WERI-Rb-1 (cell line): Measurements from ENCODE around the gene IQGAP2.
"Not testable (repeated sequence)": the region's sequence is repeated elsewhere in the genome, so short reads cannot be mapped to it uniquely, and the experiment has no call there.

ENCODE experiments used
- DNase-seq: peaks from one replicate; pipeline ENCODE4 v3.0.0-alpha.2; 2020
- H3K27ac ChIP-seq: fragments of 250-450 bp; sonication (Bioruptor Pico); 2 replicates; pipeline ENCODE4 v1.5.1; 2020; ENCODE audit warnings: mild to moderate bottlenecking, moderate library complexity
- H3K27me3 ChIP-seq: fragments of 250-450 bp; sonication (Bioruptor Pico); 2 replicates; pipeline ENCODE4 v1.5.1; 2021; ENCODE audit warnings: mild to moderate bottlenecking, low read depth, moderate library complexity; ENCODE audit not compliant: insufficient read depth, severe bottlenecking
- H3K36me3 ChIP-seq: fragments of 250-450 bp; sonication (Bioruptor Pico); 2 replicates; pipeline ENCODE4 v1.5.1; 2020; ENCODE audit warnings: mild to moderate bottlenecking, moderate library complexity
- H3K4me3 ChIP-seq: 2 replicates; pipeline ENCODE4 v1.5.1; 2011; ENCODE audit warnings: low read depth, mild to moderate bottlenecking, control low read depth, low read length
- H3K9me3 ChIP-seq: fragments of 250-450 bp; sonication (Bioruptor Pico); 2 replicates; pipeline ENCODE4 v1.5.1; 2021; ENCODE audit warnings: mild to moderate bottlenecking, moderate library complexity; ENCODE audit not compliant: severe bottlenecking
- TF ChIP-seq, protein P1 (sequence below): IDR thresholded peaks from 2 replicates; pipeline ENCODE4 v1.5.1; 2011; ENCODE audit warnings: low read depth, mild to moderate bottlenecking, control low read depth, inconsistent platforms, low read length

Gene IQGAP2

DNA sequence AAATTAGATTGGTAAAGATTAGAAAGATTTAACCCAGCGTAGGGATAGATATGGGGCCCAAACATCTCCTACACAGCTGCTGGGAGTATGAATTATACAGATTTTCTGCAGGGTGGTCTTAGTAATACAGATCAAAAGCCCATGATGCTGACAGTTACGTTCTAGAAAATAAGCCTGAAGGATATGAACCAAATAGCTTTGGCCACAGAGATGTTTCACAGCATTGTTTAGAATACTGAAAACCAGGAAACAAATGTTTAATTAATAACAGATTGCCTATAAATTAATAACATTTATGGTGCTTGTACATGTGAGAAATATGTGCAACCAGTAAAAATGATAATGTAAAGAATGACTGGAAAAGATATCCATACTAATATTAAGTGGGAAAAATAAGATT lies 195.4 kb downstream of the IQGAP2 start:
- no peak for DNase-seq
- peaks cover 14% of the 10 kb centered on the region for H3K36me3 ChIP-seq
- no peak overlapping the region for H3K4me3 ChIP-seq
- TF ChIP-seq, protein P1, sequence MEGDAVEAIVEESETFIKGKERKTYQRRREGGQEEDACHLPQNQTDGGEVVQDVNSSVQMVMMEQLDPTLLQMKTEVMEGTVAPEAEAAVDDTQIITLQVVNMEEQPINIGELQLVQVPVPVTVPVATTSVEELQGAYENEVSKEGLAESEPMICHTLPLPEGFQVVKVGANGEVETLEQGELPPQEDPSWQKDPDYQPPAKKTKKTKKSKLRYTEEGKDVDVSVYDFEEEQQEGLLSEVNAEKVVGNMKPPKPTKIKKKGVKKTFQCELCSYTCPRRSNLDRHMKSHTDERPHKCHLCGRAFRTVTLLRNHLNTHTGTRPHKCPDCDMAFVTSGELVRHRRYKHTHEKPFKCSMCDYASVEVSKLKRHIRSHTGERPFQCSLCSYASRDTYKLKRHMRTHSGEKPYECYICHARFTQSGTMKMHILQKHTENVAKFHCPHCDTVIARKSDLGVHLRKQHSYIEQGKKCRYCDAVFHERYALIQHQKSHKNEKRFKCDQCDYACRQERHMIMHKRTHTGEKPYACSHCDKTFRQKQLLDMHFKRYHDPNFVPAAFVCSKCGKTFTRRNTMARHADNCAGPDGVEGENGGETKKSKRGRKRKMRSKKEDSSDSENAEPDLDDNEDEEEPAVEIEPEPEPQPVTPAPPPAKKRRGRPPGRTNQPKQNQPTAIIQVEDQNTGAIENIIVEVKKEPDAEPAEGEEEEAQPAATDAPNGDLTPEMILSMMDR: no peak
- H3K9me3 ChIP-seq: no peaks in the 10 kb centered on the region
- no peaks in the 10 kb centered on the region for H3K27me3 ChIP-seq
- H3K27ac ChIP-seq: no peak overlapping the region

DNA sequence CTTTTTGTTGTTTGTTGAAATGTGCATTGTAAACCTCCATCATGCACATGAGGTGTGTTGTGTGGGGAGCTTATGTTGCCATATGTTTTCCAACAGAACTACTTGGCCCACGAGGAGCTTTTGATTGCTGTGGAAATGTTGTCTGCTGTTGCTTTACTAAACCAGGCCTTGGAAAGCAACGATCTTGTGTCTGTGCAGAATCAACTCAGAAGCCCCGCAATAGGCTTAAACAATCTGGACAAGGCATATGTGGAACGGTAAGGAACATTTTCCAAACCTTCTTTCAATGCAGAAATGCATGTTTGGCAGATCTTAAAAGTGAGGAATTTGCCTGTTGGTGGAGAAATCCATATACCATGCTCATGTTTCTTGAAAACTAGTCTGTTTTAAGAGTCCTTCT lies 197.6 kb downstream of the IQGAP2 start:
- no peak for DNase-seq
- H3K4me3 ChIP-seq: no peak overlapping the region
- H3K27ac ChIP-seq: no peak overlapping the region
- H3K9me3 ChIP-seq: no peaks in the 10 kb centered on the region
- no peaks in the 10 kb centered on the region for H3K27me3 ChIP-seq
- TF ChIP-seq, protein P1: no peak
- peaks cover 21% of the 10 kb centered on the region for H3K36me3 ChIP-seq

DNA sequence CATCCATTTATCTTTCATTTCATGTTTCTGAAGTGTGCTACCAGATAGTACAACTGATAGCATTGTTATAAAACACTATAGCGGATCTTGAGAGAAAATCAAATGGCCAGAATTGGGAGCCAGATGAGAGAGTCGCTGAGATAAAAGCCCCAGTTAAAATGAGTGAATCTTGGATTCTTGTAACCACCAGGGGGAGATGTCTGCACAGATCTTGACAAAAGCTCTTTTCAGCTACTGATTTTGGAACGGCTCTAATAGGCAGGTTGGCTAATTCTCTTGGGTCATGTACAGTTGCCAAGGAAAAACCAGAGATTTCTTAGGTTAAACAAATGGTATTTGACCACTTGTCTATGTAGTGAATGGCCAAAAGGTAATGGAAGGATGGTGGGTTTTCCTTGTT lies 198.4 kb downstream of the IQGAP2 start:
- TF ChIP-seq, protein P1: peak; percentile 61
- DNase-seq: no peak
- Histone ChIP-seq H3K4me3 (no peak overlapping the region), H3K27me3 (no peaks in the 10 kb centered on the region), H3K27ac (no peak overlapping the region), H3K36me3 (peaks cover 24% of the 10 kb centered on the region), H3K9me3 (no peaks in the 10 kb centered on the region)

DNA sequence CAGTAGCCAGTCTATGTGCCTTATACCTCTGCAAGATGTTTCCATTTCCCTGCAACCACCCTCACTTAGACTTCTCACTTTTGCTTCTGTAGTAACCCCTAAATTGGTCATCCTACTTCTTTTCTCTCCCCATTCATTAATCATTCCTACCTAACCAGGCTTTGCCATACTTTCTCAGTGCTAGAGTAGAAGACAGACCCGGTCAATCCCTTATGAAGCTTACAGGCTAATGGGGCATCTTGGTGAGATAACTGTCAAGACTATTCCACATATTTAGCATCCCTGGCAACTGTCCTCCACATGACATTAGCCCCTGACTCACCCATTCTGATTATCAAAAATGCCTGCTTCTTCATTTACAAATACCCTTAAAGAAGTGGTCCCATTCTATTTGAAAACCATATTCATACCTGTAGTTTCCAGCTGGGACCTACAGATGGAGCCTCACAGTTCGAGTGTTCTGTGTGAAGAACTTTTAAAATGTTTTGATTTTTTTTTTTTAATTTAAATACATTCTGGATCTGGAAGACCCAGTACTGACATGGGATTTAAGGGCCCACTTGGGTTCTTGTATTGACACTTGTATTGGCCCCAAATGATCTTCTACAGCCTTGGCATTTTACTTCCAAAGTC lies 199.1 kb downstream of the IQGAP2 start:
- Histone ChIP-seq H3K36me3 (peaks cover 24% of the 10 kb centered on the region), H3K4me3 (no peak overlapping the region), H3K27ac (no peak overlapping the region), H3K9me3 (no peaks in the 10 kb centered on the region), H3K27me3 (no peaks in the 10 kb centered on the region)
- no peak for DNase-seq
- TF ChIP-seq, protein P1: no peak

DNA sequence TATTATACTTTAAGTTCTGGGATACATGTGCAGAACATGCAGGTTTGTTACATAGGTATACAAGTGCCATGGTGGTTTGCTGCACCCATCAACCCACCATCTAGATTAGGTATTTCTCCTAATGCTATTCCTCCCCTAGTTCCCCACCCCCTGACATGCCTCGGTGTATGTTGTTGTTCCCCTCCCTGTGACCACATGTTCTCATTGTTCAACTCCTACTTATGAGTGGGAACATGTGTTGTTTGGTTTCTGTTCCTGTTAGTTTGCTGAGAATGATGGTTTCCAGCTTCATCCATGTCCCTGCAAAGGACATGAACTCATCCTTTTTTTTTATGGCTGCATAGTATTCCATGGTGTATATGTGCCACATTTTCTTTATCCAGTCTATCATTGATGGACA lies 200.9 kb downstream of the IQGAP2 start:
- peaks cover 24% of the 10 kb centered on the region for H3K36me3 ChIP-seq
- not testable (repeated sequence) for H3K9me3 ChIP-seq, H3K27me3 ChIP-seq, H3K4me3 ChIP-seq, DNase-seq, H3K27ac ChIP-seq

DNA sequence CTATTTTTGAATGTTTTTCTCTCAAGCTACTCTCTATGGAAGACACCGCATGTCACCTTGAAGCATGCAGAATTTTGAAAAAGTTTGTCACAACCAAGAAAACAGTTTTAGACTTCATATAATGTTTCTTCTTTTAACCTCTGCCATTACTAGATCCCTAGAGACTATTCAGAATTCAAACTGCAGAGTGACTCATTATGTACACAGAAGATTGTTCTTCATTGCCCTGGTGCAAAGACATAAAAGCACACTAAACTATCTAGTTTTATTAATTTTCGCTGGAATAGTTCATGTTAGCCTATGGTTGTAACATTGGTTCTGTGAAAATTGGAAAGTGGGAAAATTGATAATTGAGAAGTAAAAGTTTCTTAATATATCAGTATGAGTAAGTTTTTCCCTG lies 201.8 kb downstream of the IQGAP2 start:
- TF ChIP-seq, protein P1: no peak
- DNase-seq: no peak
- no peak overlapping the region for H3K27ac ChIP-seq
- no peaks in the 10 kb centered on the region for H3K9me3 ChIP-seq
- no peak overlapping the region for H3K4me3 ChIP-seq
- peaks cover 24% of the 10 kb centered on the region for H3K36me3 ChIP-seq
- H3K27me3 ChIP-seq: no peaks in the 10 kb centered on the region
